DOHH2 (cell line): ENCODE measurements around the gene RBP2.

Experiments
- CTCF ChIP-seq: fragments of 200-600 bp; sonication (generic); IDR thresholded peaks from one replicate; pipeline ENCODE4 v1.5.1; 2014; ENCODE audit warnings: antibody characterized with exemption, mild to moderate bottlenecking, low read depth, low read length; ENCODE audit not compliant: poor library complexity, severe bottlenecking
- EZH2phosphoT487 ChIP-seq: fragments of 200-600 bp; sonication (generic); IDR thresholded peaks from 2 replicates; pipeline ENCODE4 v1.6.1; 2017; ENCODE audit warnings: borderline replicate concordance, mild to moderate bottlenecking, antibody characterized with exemption, low read length, moderate library complexity, mixed read lengths

GRCh38 chr3:139472380-139473010, 3.8 kb downstream of the RBP2 start:
- TF ChIP-seq CTCF (no peak), EZH2phosphoT487 (no peak)
